ENCODE results near the gene CNST. TPM values are rescaled to one million over a fixed set of nuclear protein-coding genes. Genes with fewer than 3 reads are reported as not detected.

Gene CNST
- total and polyA plus RNA-seq, 7 experiments from 2014 or later: 30.5 to 111 (median 77.5) TPM

DNA sequence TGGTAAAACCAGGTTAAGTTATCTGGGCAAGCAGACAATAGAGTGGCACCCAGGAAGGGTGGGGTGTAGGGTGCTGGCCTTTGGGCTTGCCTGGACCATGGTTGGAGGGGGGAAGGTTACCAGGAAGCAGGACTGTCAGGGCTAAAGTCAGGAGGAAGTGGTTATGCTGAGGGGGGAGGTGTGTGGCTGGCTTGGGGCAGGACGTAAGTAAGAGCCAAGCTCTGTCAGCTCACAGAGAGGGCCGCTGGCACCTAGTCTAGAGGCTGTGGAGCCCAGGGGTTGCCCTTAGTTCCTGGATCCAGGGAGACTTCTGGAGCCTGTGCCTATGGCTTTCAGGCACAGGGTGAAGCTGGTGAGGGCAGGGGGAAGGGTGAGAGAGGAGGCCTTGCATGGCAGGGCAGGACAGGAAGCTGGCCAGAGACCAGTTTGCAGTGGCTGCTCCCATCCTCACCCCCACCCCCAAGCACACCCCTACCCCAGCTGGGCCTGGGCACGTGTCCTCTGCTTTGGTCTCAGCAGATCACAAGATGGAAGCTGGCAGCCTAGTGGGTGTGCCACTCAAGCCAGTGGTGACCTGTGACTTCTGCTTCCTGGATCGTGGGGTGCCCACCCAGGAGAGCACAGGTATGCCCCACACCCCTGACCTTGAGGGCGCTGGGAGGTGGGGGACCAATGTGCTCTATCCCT, 38.7 kb upstream of the CNST start:
- DNase-seq: no peak
- no peak overlapping the region for H3K27ac ChIP-seq (ENCODE audit: low read depth, low read length)

GRCh38 chr1:246528933-246529731, 37.1 kb upstream of the CNST start:
- peaks cover 0 to 40% (median 10%) of the 10 kb centered on the region in 11 donors for H3K9me3 Mint-ChIP-seq
- no peaks in the 10 kb centered on the region for H3K36me3 ChIP-seq (ENCODE audit: control insufficient read depth in 2 of 3, insufficient read depth in 3 of 3, low read length in 3 of 3)
- ChIA-PET CTCF (no interaction called here), POLR2A (interaction anchor here (0.8 kb wide), 1 partner anchor 321 kb away, joined by 3 read pairs; no protein-coding TSS in a partner anchor)
- peaks cover 0 to 6% (median 0%) of the 10 kb centered on the region in 5 donors for H3K27me3 Mint-ChIP-seq
- H3K9me3 ChIP-seq (ENCODE audit: control insufficient read depth in 2 of 3, low read length in 3 of 3): peaks cover 0 to 5% (median 0%) of the 10 kb centered on the region in 3 experiments
- H3K4me3 ChIP-seq (ENCODE audit: low read length): no peak overlapping the region
- no peak overlapping the region for H3K27ac Mint-ChIP-seq
- no peaks in the 10 kb centered on the region for H3K27me3 ChIP-seq (ENCODE audit: control insufficient read depth in 2 of 2, insufficient read depth in 2 of 2, low read length in 2 of 2)
- intact Hi-C loops (cut with micrococcal nuclease): no loop called here
- peaks cover 0 to 10% (median 1%) of the 10 kb centered on the region in 5 donors for H3K36me3 Mint-ChIP-seq
- peaks cover 0 to 3% of the 10 kb centered on the region in 2 donors for H3K4me1 ChIP-seq (ENCODE audit: control insufficient read depth in 2 of 2, insufficient read depth in 2 of 2, low read length in 2 of 2)
- H3K4me1 Mint-ChIP-seq: peaks cover 0 to 13% (median 6%) of the 10 kb centered on the region in 7 donors
- no peak for DNase-seq
- no peak overlapping the region for H3K4me3 Mint-ChIP-seq
- no peak overlapping the region for H3K27ac ChIP-seq (ENCODE audit: low read depth, low read length)
- no peak for ATAC-seq

More for the DNA sequence above, 38.7 kb upstream of the CNST start:
- intact Hi-C loops (cut with micrococcal nuclease): no loop called here
- Mint-ChIP-seq H3K27me3 (peaks cover 0 to 6% (median 0%) of the 10 kb centered on the region in 5 donors), H3K36me3 (peaks cover 0 to 10% (median 1%) of the 10 kb centered on the region in 5 donors), H3K4me3 (peak overlapping the region in 2 of 10 donors; percentile 5 to 37), H3K27ac (peak overlapping the region in 2 of 9 donors; percentile 80 to 81), H3K9me3 (peaks cover 0 to 32% (median 10%) of the 10 kb centered on the region in 11 donors), H3K4me1 (peaks cover 0 to 13% (median 6%) of the 10 kb centered on the region in 7 donors)
- Histone ChIP-seq H3K4me3 (ENCODE audit: low read length) (no peak overlapping the region), H3K27me3 (ENCODE audit: control insufficient read depth in 2 of 2, insufficient read depth in 2 of 2, low read length in 2 of 2) (no peaks in the 10 kb centered on the region), H3K36me3 (ENCODE audit: control insufficient read depth in 2 of 3, insufficient read depth in 3 of 3, low read length in 3 of 3) (no peaks in the 10 kb centered on the region), H3K9me3 (ENCODE audit: control insufficient read depth in 2 of 3, low read length in 3 of 3) (peaks cover 0 to 5% (median 0%) of the 10 kb centered on the region in 3 experiments), H3K4me1 (ENCODE audit: control insufficient read depth in 2 of 2, insufficient read depth in 2 of 2, low read length in 2 of 2) (peaks cover 0 to 3% of the 10 kb centered on the region in 2 donors)
- ChIA-PET CTCF (no interaction called here), POLR2A (no interaction called here)
- ATAC-seq: peak; percentile 44

GRCh38 chr1:246530482-246530881, 35.8 kb upstream of the CNST start:
- ATAC-seq (no peak), DNase-seq (no peak)
- peaks cover 0 to 40% (median 10%) of the 10 kb centered on the region in 11 donors for H3K9me3 Mint-ChIP-seq
- intact Hi-C loops (cut with micrococcal nuclease): no loop called here
- peaks cover 0 to 10% (median 1%) of the 10 kb centered on the region in 5 donors for H3K36me3 Mint-ChIP-seq
- H3K9me3 ChIP-seq (ENCODE audit: control insufficient read depth in 2 of 3, low read length in 3 of 3): peaks cover 0 to 5% (median 0%) of the 10 kb centered on the region in 3 experiments
- H3K27me3 ChIP-seq (ENCODE audit: control insufficient read depth in 2 of 2, insufficient read depth in 2 of 2, low read length in 2 of 2): no peaks in the 10 kb centered on the region
- H3K27ac Mint-ChIP-seq: no peak overlapping the region
- ChIA-PET CTCF (interaction anchor here (0.6 to 0.7 kb wide), 2 partner anchors 22 to 649 kb away, joined by 3 to 4 read pairs; no protein-coding TSS in a partner anchor), POLR2A (no interaction called here)
- peaks cover 0 to 3% of the 10 kb centered on the region in 2 donors for H3K4me1 ChIP-seq (ENCODE audit: control insufficient read depth in 2 of 2, insufficient read depth in 2 of 2, low read length in 2 of 2)
- no peak overlapping the region for H3K4me3 ChIP-seq (ENCODE audit: low read length)
- H3K27me3 Mint-ChIP-seq: peaks cover 0 to 11% (median 0%) of the 10 kb centered on the region in 5 donors
- no peaks in the 10 kb centered on the region for H3K36me3 ChIP-seq (ENCODE audit: control insufficient read depth in 2 of 3, insufficient read depth in 3 of 3, low read length in 3 of 3)
- no peak overlapping the region for H3K27ac ChIP-seq (ENCODE audit: low read depth, low read length)
- peaks cover 0 to 13% (median 6%) of the 10 kb centered on the region in 7 donors for H3K4me1 Mint-ChIP-seq
- H3K4me3 Mint-ChIP-seq: no peak overlapping the region

- ATAC-seq (no peak), DNase-seq (no peak)
- Mint-ChIP-seq H3K27ac (no peak overlapping the region), H3K9me3 (peaks cover 0 to 40% (median 10%) of the 10 kb centered on the region in 11 donors), H3K4me3 (no peak overlapping the region), H3K4me1 (peaks cover 0 to 7% (median under 1%) of the 10 kb centered on the region in 7 donors), H3K36me3 (peaks cover 0 to 10% (median 1%) of the 10 kb centered on the region in 5 donors), H3K27me3 (peaks cover 0 to 11% (median 0%) of the 10 kb centered on the region in 5 donors)
- H3K4me3 ChIP-seq (ENCODE audit: low read length): no peak overlapping the region
- H3K27ac ChIP-seq (ENCODE audit: low read depth, low read length): no peak overlapping the region
- H3K4me1 ChIP-seq (ENCODE audit: control insufficient read depth in 2 of 2, insufficient read depth in 2 of 2, low read length in 2 of 2): no peaks in the 10 kb centered on the region
- H3K27me3 ChIP-seq (ENCODE audit: control insufficient read depth in 2 of 2, insufficient read depth in 2 of 2, low read length in 2 of 2): no peaks in the 10 kb centered on the region
- H3K9me3 ChIP-seq (ENCODE audit: control insufficient read depth in 2 of 3, low read length in 3 of 3): peaks cover 0 to 5% (median 0%) of the 10 kb centered on the region in 3 experiments
- no peaks in the 10 kb centered on the region for H3K36me3 ChIP-seq (ENCODE audit: control insufficient read depth in 2 of 3, insufficient read depth in 3 of 3, low read length in 3 of 3)
- ChIA-PET CTCF (no interaction called here), POLR2A (no interaction called here)
- intact Hi-C loops (cut with micrococcal nuclease): loop anchor here in 1 of 2 donors (2.0 kb wide), 1 partner anchor 36 kb away; no protein-coding TSS in a partner anchor
These were observed 33.7 kb upstream of the CNST start for GRCh38 chr1:246532519-246532918.

DNA sequence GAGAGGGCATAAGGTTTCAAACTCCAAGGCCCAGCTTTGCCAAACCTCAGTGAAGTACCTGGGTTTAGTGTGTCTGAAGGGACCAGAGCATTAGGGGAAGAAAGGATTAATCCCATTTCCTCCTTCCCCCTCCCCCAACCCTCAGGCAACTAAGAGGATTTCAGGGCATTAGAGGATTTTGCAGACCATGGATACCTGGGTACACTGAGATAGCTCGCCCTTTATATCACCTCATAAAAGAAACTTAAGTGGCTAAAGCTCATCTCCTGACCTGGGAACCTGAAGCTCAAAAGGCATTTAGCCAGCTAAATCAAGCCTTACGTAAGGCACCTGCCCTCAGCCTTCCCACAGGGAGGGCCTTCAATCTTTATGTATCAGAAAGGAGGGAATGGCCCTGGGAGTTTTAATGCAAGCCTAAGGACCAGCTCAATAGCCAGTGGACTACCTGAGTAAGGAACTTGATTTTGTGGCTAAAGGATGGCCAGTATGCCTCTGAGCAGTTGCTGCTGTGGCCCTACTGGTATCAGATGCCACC, 32.8 kb upstream of the CNST start:
- Histone ChIP-seq H3K4me1 (ENCODE audit: control insufficient read depth in 2 of 2, insufficient read depth in 2 of 2, low read length in 2 of 2) (no peaks in the 10 kb centered on the region), H3K27ac (ENCODE audit: low read depth, low read length) (no peak overlapping the region), H3K27me3 (ENCODE audit: control insufficient read depth in 2 of 2, insufficient read depth in 2 of 2, low read length in 2 of 2) (no peaks in the 10 kb centered on the region), H3K36me3 (ENCODE audit: control insufficient read depth in 2 of 3, insufficient read depth in 3 of 3, low read length in 3 of 3) (no peaks in the 10 kb centered on the region), H3K4me3 (ENCODE audit: low read length) (no peak overlapping the region), H3K9me3 (ENCODE audit: control insufficient read depth in 2 of 3, low read length in 3 of 3) (peaks cover 0 to 5% (median 0%) of the 10 kb centered on the region in 3 experiments)
- peaks cover 0 to 39% (median 9%) of the 10 kb centered on the region in 11 donors for H3K9me3 Mint-ChIP-seq
- H3K27me3 Mint-ChIP-seq: peaks cover 0 to 11% (median 0%) of the 10 kb centered on the region in 5 donors
- ATAC-seq (no peak), DNase-seq (no peak)
- CTCF ChIA-PET: no interaction called here
- H3K27ac Mint-ChIP-seq: no peak overlapping the region
- H3K36me3 Mint-ChIP-seq: peaks cover 0 to 10% (median 1%) of the 10 kb centered on the region in 5 donors
- POLR2A ChIA-PET: no interaction called here
- H3K4me3 Mint-ChIP-seq: no peak overlapping the region
- intact Hi-C loops (cut with micrococcal nuclease): loop anchor here in 1 of 2 donors (2.0 kb wide), 1 partner anchor 37 kb away; no protein-coding TSS in a partner anchor
- H3K4me1 Mint-ChIP-seq: no peaks in the 10 kb centered on the region

DNA sequence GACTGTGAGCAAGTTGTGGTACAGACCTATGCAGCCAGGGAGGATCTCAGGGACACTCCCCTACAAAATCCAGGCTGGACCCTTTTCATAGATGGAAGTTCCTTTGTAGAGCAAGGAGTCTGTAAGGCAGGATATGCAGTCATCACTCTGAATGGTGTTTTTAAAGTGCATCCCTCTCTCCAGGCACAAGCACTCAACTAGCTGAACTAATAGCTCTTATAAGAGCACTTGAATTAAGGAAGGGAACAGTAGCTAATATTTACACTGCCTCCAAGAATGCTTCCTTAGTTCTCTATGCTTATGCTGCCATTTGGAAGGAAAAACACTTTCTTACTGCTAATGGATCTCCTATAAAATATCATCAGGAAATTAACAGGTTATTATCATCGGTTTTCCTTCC, 32.1 kb upstream of the CNST start:
- Histone ChIP-seq H3K9me3 (ENCODE audit: control insufficient read depth in 2 of 3, low read length in 3 of 3) (peaks cover 0 to 5% (median 0%) of the 10 kb centered on the region in 3 experiments), H3K27ac (ENCODE audit: low read depth, low read length) (no peak overlapping the region), H3K4me3 (ENCODE audit: low read length) (no peak overlapping the region), H3K36me3 (ENCODE audit: control insufficient read depth in 2 of 3, insufficient read depth in 3 of 3, low read length in 3 of 3) (peaks cover 0 to 3% (median 0%) of the 10 kb centered on the region in 3 experiments), H3K4me1 (ENCODE audit: control insufficient read depth in 2 of 2, insufficient read depth in 2 of 2, low read length in 2 of 2) (no peaks in the 10 kb centered on the region), H3K27me3 (ENCODE audit: control insufficient read depth in 2 of 2, insufficient read depth in 2 of 2, low read length in 2 of 2) (no peaks in the 10 kb centered on the region)
- H3K36me3 Mint-ChIP-seq: peaks cover 1 to 10% (median 7%) of the 10 kb centered on the region in 5 donors
- no peak overlapping the region for H3K27ac Mint-ChIP-seq
- peaks cover 0 to 11% (median 0%) of the 10 kb centered on the region in 5 donors for H3K27me3 Mint-ChIP-seq
- peaks cover 0 to 35% (median 9%) of the 10 kb centered on the region in 11 donors for H3K9me3 Mint-ChIP-seq
- ChIA-PET POLR2A (no interaction called here), CTCF (no interaction called here)
- H3K4me1 Mint-ChIP-seq: no peaks in the 10 kb centered on the region
- intact Hi-C loops (cut with micrococcal nuclease): no loop called here
- DNase-seq (no peak), ATAC-seq (no peak)
- H3K4me3 Mint-ChIP-seq: no peak overlapping the region
